Right atrium auricular region (tissue), 2 donors: ENCODE results near the gene MUC3A. TPM values are rescaled to one million over a fixed set of nuclear protein-coding genes. Genes with fewer than 3 reads are reported as not detected.

Experiments used
- DNase-seq: peaks from one replicate; pipeline ENCODE4 v3.0.0-alpha.2; 2019; ENCODE audit warnings: low spot score
- H3K27ac ChIP-seq, 2 donors: fragments of 200-600 bp; sonication (generic); 1 replicate in 1 of 2; 2 replicates in 1 of 2; pipeline ENCODE4 v1.5.1; 2016 to 2019
- H3K27me3 ChIP-seq, 2 donors: fragments of 200-600 bp; sonication (generic); one replicate each; pipeline versions ENCODE4 v1.5.1 to v1.6.0; 2017 to 2019
- H3K36me3 ChIP-seq: fragments of 200-600 bp; sonication (generic); one replicate; pipeline ENCODE4 v1.5.1; 2016
- H3K4me1 ChIP-seq, 2 donors: fragments of 200-600 bp; sonication (generic); one replicate each; pipeline versions ENCODE4 v1.5.1 to v1.6.0; 2017 to 2019
- H3K4me3 ChIP-seq, 2 donors: fragments of 200-600 bp; sonication (generic); 1 replicate in 1 of 2; 2 replicates in 1 of 2; pipeline ENCODE4 v1.5.1; 2017 to 2019; ENCODE audit warnings: mild to moderate bottlenecking in 1 of 2, moderate library complexity in 1 of 2
- H3K9me3 ChIP-seq, 2 donors: fragments of 200-600 bp; sonication (generic); one replicate each; pipeline ENCODE4 v1.5.1; 2019
- total RNA-seq, 2 donors: library from RNA; depleted of rRNA; stranded (reverse); fragments of >200 nt; gene quantifications; one replicate each; pipeline ENCODE4 v1.1.0, GENCODE V29; 2016
- TF ChIP-seq, protein P1 (sequence below), 2 donors: fragments of 200-600 bp; sonication (generic); IDR thresholded peaks; one replicate each; pipeline ENCODE4 v1.5.1; 2019; ENCODE audit warnings: antibody characterized with exemption in 2 of 2

MUC3A gene
- total RNA-seq, 2 donors from 2014 or later, result 0.24 TPM; not detected in 1

GRCh38 chr7:100946111-100946510 is 3.2 kb upstream of the MUC3A start:
- Histone ChIP-seq H3K27ac (no peak overlapping the region), H3K4me3 (no peak overlapping the region)
- TF ChIP-seq, protein P1, sequence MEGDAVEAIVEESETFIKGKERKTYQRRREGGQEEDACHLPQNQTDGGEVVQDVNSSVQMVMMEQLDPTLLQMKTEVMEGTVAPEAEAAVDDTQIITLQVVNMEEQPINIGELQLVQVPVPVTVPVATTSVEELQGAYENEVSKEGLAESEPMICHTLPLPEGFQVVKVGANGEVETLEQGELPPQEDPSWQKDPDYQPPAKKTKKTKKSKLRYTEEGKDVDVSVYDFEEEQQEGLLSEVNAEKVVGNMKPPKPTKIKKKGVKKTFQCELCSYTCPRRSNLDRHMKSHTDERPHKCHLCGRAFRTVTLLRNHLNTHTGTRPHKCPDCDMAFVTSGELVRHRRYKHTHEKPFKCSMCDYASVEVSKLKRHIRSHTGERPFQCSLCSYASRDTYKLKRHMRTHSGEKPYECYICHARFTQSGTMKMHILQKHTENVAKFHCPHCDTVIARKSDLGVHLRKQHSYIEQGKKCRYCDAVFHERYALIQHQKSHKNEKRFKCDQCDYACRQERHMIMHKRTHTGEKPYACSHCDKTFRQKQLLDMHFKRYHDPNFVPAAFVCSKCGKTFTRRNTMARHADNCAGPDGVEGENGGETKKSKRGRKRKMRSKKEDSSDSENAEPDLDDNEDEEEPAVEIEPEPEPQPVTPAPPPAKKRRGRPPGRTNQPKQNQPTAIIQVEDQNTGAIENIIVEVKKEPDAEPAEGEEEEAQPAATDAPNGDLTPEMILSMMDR (IDR thresholded peaks at IDR 0.05), result no peak

DNA sequence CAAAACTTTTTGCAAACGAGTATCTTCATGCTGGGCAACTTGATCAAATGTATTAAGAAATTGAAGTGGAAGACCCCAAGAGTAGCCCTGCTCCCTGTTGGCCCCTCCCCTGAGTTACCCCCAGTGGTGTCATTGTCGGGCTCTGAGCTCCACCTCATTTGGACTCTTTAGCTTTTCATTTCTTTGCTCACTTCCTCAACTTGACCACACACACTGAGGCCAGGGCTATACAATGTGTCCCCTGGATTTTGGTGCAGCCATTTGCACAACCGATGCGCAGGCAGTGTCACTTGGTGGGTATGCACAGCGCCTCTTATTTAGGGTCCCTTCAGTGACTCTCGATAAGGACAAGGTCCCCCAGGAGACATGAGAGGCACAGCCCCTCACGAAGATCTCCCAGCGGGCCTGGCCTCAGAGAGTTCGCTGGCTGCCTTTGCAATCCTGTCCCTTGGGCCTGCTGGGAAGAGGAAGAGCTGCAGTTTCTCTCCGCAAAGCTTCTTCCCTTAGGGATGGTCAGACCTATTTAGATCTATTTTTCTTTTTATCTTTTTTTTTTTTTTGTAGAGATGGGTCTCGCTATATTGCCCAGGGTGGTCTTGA is 2.5 kb upstream of the MUC3A start:
- Histone ChIP-seq H3K27ac (no peak overlapping the region), H3K4me3 (no peak overlapping the region), H3K27me3 (no peaks in the 10 kb centered on the region), H3K4me1 (no peaks in the 10 kb centered on the region), H3K9me3 (no peaks in the 10 kb centered on the region), H3K36me3 (no peaks in the 10 kb centered on the region)
- no peak for DNase-seq
- TF ChIP-seq, protein P1 (IDR thresholded peaks at IDR 0.05), result no peak

More at GRCh38 chr7:100946111-100946510, 3.2 kb upstream of the MUC3A start:
- H3K9me3 ChIP-seq, result no peaks in the 10 kb centered on the region
- no peaks in the 10 kb centered on the region for H3K4me1 ChIP-seq
- no peaks in the 10 kb centered on the region for H3K36me3 ChIP-seq
- H3K27me3 ChIP-seq, result no peaks in the 10 kb centered on the region
- no peak for DNase-seq

- H3K27me3 ChIP-seq, result no peaks in the 10 kb centered on the region
Measured at GRCh38 chr7:100947792-100948191, 1.5 kb upstream of the MUC3A start.

GRCh38 chr7:100949933-100950443 is 654 bp downstream of the MUC3A start:
- TF ChIP-seq, protein P1 (IDR thresholded peaks at IDR 0.05), result no peak
- H3K27me3 ChIP-seq, result no peaks in the 10 kb centered on the region
- no peaks in the 10 kb centered on the region for H3K9me3 ChIP-seq
- H3K36me3 ChIP-seq, result no peaks in the 10 kb centered on the region
- H3K4me3 ChIP-seq, result peak overlapping the region in 1 of 2 donors; percentile 17
- H3K27ac ChIP-seq, result peak overlapping the region in 1 of 2 donors; percentile 35
- no peak for DNase-seq
- H3K4me1 ChIP-seq, result no peaks in the 10 kb centered on the region

More at GRCh38 chr7:100947792-100948191, 1.5 kb upstream of the MUC3A start:
- Histone ChIP-seq H3K36me3 (no peaks in the 10 kb centered on the region), H3K27ac (no peak overlapping the region), H3K4me1 (no peaks in the 10 kb centered on the region), H3K9me3 (no peaks in the 10 kb centered on the region), H3K4me3 (no peak overlapping the region)
- no peak for DNase-seq
- TF ChIP-seq, protein P1 (IDR thresholded peaks at IDR 0.05), result no peak

- Histone ChIP-seq H3K27me3 (no peaks in the 10 kb centered on the region), H3K4me3 (no peak overlapping the region), H3K36me3 (no peaks in the 10 kb centered on the region), H3K27ac (no peak overlapping the region), H3K4me1 (no peaks in the 10 kb centered on the region), H3K9me3 (no peaks in the 10 kb centered on the region)
- TF ChIP-seq, protein P1 (IDR thresholded peaks at IDR 0.05), result no peak
- no peak for DNase-seq
Measured at GRCh38 chr7:100951172-100951571, 1.8 kb downstream of the MUC3A start.
